NK-92 (cell line): Measurements from ENCODE around the gene DHCR24.
"Not testable (repeated sequence)": the region's sequence is repeated elsewhere in the genome, so short reads cannot be mapped to it uniquely, and the experiment has no call there.

Experiments used
- DNase-seq: peaks from one replicate; lab custom pipeline; 2025; ENCODE audit not compliant: unreplicated experiment; lab: John Stamatoyannopoulos, UW

The DHCR24 gene

GRCh38 chr1:54886724-54887664 is at the start of gene DHCR24:
Gene DHCR24 (minus strand): TSS chr1:54887195. CDS start chr1:54887119, 76 bp downstream.
- DNase-seq: no peak

- no peak for DNase-seq
These were observed 49.8 kb upstream of the DHCR24 start for GRCh38 chr1:54936791-54937190.

- no peak for DNase-seq
These were observed 47.9 kb upstream of the DHCR24 start for GRCh38 chr1:54934869-54935268.

- not testable (repeated sequence) for DNase-seq
These were observed 47.1 kb upstream of the DHCR24 start for GRCh38 chr1:54934081-54934480.

- no peak for DNase-seq
These were observed 44.4 kb upstream of the DHCR24 start for GRCh38 chr1:54931275-54931840.

- no peak for DNase-seq
These were observed 42.7 kb upstream of the DHCR24 start for GRCh38 chr1:54929700-54930099.

GRCh38 chr1:54928327-54928726 is 41.3 kb upstream of the DHCR24 start:
- no peak for DNase-seq

GRCh38 chr1:54927472-54928240 is 40.7 kb upstream of the DHCR24 start:
- DNase-seq: no peak

- DNase-seq: no peak
These were observed 40.0 kb upstream of the DHCR24 start for GRCh38 chr1:54926970-54927369.

- DNase-seq: no peak
These were observed 36.0 kb upstream of the DHCR24 start for GRCh38 chr1:54922921-54923421.

- no peak for DNase-seq
These were observed 35.2 kb upstream of the DHCR24 start for GRCh38 chr1:54922040-54922761.

GRCh38 chr1:54919367-54920359 is 32.7 kb upstream of the DHCR24 start:
- no peak for DNase-seq

GRCh38 chr1:54911076-54911475 is 24.1 kb upstream of the DHCR24 start:
- not testable (repeated sequence) for DNase-seq

GRCh38 chr1:54906586-54906985 is 19.6 kb upstream of the DHCR24 start:
- no peak for DNase-seq

- DNase-seq: no peak
These were observed 17.6 kb upstream of the DHCR24 start for GRCh38 chr1:54904476-54905048.

GRCh38 chr1:54894271-54894670 is 7.3 kb upstream of the DHCR24 start:
- no peak for DNase-seq

GRCh38 chr1:54892586-54892985 is 5.6 kb upstream of the DHCR24 start:
- DNase-seq: no peak

- DNase-seq: no peak
These were observed 2.2 kb upstream of the DHCR24 start for GRCh38 chr1:54889132-54889725.
